ENCODE results near the gene HMHB1. TPM values are rescaled to one million over a fixed set of nuclear protein-coding genes. Genes with fewer than 3 reads are reported as not detected.
A peak's percentile ranks its signal among the peaks of the same experiment; 100 is the strongest.

The HMHB1 gene
- total RNA-seq, 6 donors from 2014 or later: not detected

- TF ChIP-seq POLR2AphosphoS5 (IDR thresholded peaks at IDR 0.05) (no peak), EP300 (IDR thresholded peaks at IDR 0.05) (no peak), POLR2A (IDR thresholded peaks at IDR 0.05) (no peak), CTCF (IDR thresholded peaks at IDR 0.05) (no peak)
- Histone ChIP-seq H3K36me3 (no peaks in the 10 kb centered on the region), H3K9me3 (no peaks in the 10 kb centered on the region), H3K4me3 (no peak overlapping the region), H3K27me3 (no peaks in the 10 kb centered on the region), H3K27ac (peak overlapping the region in 1 of 4 donors; percentile 9), H3K4me1 (peaks cover 0 to 4% (median 0%) of the 10 kb centered on the region in 4 donors)
- no peak for DNase-seq
- no peak for ATAC-seq (ENCODE audit: low FRiP score in 2 of 2)
- WGBS, 2 donors: 60 to 62% methylated on average over 10 of the region's 10 CpGs
These were observed 19.9 kb upstream of the HMHB1 start for GRCh38 chr5:143791848-143792731.

GRCh38 chr5:143793249-143793648 is 18.7 kb upstream of the HMHB1 start:
- WGBS, 2 donors: 89 to 96% methylated on average over 2 of the region's 2 CpGs
- DNase-seq (no peak), ATAC-seq (ENCODE audit: low FRiP score in 2 of 2) (no peak)
- no peaks in the 10 kb centered on the region for H3K9me3 ChIP-seq
- peaks cover 0 to 4% (median 0%) of the 10 kb centered on the region in 4 donors for H3K4me1 ChIP-seq
- no peak overlapping the region for H3K4me3 ChIP-seq
- no peaks in the 10 kb centered on the region for H3K36me3 ChIP-seq
- TF ChIP-seq EP300 (IDR thresholded peaks at IDR 0.05) (no peak), POLR2AphosphoS5 (IDR thresholded peaks at IDR 0.05) (no peak), CTCF (IDR thresholded peaks at IDR 0.05) (no peak), POLR2A (IDR thresholded peaks at IDR 0.05) (no peak)
- no peak overlapping the region for H3K27ac ChIP-seq
- H3K27me3 ChIP-seq: no peaks in the 10 kb centered on the region

GRCh38 chr5:143796125-143796524 is 15.8 kb upstream of the HMHB1 start:
- 45 to 46% methylated on average over 4 of the region's 4 CpGs for WGBS, 2 donors
- Histone ChIP-seq H3K9me3 (no peaks in the 10 kb centered on the region), H3K27me3 (no peaks in the 10 kb centered on the region)

GRCh38 chr5:143796753-143797152 is 15.2 kb upstream of the HMHB1 start:
- 91 to 93% methylated on average over 5 of the region's 5 CpGs for WGBS, 2 donors
- DNase-seq (no peak), ATAC-seq (ENCODE audit: low FRiP score in 2 of 2) (peak in 1 of 2 donors; percentile 64)
- no peak for TF ChIP-seq EP300 (IDR thresholded peaks at IDR 0.05)
- TF ChIP-seq POLR2A (IDR thresholded peaks at IDR 0.05): no peak
- no peak for TF ChIP-seq CTCF (IDR thresholded peaks at IDR 0.05)
- no peak for TF ChIP-seq POLR2AphosphoS5 (IDR thresholded peaks at IDR 0.05)
- Histone ChIP-seq H3K9me3 (no peaks in the 10 kb centered on the region), H3K4me3 (no peak overlapping the region), H3K27ac (no peak overlapping the region), H3K27me3 (no peaks in the 10 kb centered on the region), H3K4me1 (peaks cover 0 to 4% (median 0%) of the 10 kb centered on the region in 4 donors), H3K36me3 (no peaks in the 10 kb centered on the region)

More at GRCh38 chr5:143796125-143796524, 15.8 kb upstream of the HMHB1 start:
- TF ChIP-seq CTCF (IDR thresholded peaks at IDR 0.05): no peak
- no peak for TF ChIP-seq POLR2A (IDR thresholded peaks at IDR 0.05)
- no peak for TF ChIP-seq POLR2AphosphoS5 (IDR thresholded peaks at IDR 0.05)
- TF ChIP-seq EP300 (IDR thresholded peaks at IDR 0.05): no peak
- peaks cover 0 to 4% (median 0%) of the 10 kb centered on the region in 4 donors for H3K4me1 ChIP-seq
- ATAC-seq (ENCODE audit: low FRiP score in 2 of 2) (no peak), DNase-seq (no peak)
- H3K4me3 ChIP-seq: no peak overlapping the region
- H3K36me3 ChIP-seq: no peaks in the 10 kb centered on the region
- H3K27ac ChIP-seq: no peak overlapping the region

Measured in upper lobe of left lung (tissue), 6 donors.